ENCODE measurements around the gene OPALIN.

DNA sequence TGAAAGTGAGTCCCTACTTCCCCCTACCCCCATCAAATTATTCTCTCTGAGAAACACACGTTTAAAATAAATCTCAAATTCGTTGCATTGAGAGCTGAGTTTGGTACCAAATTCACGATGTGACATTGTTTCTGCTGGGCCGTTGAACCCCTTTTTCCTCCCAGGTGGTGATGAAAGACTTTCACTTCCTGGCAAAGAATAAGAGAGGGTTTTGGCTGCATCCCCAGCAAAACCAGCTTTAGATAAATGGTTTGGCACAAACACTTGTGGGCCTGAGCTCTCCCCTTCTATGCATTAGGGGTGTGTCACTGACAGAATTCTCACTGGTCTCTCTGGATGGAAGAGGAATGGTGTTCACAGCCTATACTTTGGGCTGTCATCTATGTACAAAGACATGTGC lies 63.3 kb downstream of the OPALIN start:
- TF ChIP-seq, protein P1, sequence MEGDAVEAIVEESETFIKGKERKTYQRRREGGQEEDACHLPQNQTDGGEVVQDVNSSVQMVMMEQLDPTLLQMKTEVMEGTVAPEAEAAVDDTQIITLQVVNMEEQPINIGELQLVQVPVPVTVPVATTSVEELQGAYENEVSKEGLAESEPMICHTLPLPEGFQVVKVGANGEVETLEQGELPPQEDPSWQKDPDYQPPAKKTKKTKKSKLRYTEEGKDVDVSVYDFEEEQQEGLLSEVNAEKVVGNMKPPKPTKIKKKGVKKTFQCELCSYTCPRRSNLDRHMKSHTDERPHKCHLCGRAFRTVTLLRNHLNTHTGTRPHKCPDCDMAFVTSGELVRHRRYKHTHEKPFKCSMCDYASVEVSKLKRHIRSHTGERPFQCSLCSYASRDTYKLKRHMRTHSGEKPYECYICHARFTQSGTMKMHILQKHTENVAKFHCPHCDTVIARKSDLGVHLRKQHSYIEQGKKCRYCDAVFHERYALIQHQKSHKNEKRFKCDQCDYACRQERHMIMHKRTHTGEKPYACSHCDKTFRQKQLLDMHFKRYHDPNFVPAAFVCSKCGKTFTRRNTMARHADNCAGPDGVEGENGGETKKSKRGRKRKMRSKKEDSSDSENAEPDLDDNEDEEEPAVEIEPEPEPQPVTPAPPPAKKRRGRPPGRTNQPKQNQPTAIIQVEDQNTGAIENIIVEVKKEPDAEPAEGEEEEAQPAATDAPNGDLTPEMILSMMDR (IDR thresholded peaks at IDR 0.05), result no peak
- no peak for TF ChIP-seq POLR2A (IDR thresholded peaks at IDR 0.05)

Measured in prostate gland (tissue), 2 donors.